Ovary (tissue), 3 donors: ENCODE results near the gene LMTK2.

Experiments
- POLR2A ChIP-seq: fragments of 450-650 bp; IDR thresholded peaks from one replicate; pipeline ENCODE4 v1.6.1; 2017; ENCODE audit warnings: antibody characterized with exemption, mild to moderate bottlenecking, moderate library complexity
- TF ChIP-seq, protein P1 (sequence below), 3 donors: fragments of 450-650 bp in 2 of 3; fragments of 200-600 bp in 1 of 3; IDR thresholded peaks; one replicate each; pipeline versions ENCODE4 v1.5.1 to v1.8.0; 2016 to 2022; ENCODE audit warnings: antibody characterized with exemption in 3 of 3, mild to moderate bottlenecking in 1 of 3
- donor health status: DM: no; HTN: no; CAD: no.

DNA sequence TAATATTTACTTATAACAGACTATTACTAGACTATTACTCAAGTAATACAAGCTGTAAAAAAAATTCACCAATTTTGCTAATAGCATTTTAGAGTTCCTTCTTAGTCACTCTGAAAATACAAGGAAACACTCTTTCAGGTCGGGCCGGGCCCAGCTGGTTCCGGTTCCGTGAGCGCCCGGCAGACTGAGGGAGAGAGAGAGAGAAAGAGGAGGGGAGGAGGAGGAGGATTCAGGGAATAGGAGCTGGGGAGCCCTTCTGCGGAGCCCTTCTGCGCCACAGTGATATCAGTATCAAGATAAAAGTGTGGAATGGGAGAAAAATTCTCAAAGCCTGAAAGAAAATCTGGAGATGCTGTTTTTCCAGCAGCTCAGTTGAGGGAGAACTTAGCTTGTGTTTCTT, 74.1 kb downstream of the LMTK2 start:
- TF ChIP-seq, protein P1, sequence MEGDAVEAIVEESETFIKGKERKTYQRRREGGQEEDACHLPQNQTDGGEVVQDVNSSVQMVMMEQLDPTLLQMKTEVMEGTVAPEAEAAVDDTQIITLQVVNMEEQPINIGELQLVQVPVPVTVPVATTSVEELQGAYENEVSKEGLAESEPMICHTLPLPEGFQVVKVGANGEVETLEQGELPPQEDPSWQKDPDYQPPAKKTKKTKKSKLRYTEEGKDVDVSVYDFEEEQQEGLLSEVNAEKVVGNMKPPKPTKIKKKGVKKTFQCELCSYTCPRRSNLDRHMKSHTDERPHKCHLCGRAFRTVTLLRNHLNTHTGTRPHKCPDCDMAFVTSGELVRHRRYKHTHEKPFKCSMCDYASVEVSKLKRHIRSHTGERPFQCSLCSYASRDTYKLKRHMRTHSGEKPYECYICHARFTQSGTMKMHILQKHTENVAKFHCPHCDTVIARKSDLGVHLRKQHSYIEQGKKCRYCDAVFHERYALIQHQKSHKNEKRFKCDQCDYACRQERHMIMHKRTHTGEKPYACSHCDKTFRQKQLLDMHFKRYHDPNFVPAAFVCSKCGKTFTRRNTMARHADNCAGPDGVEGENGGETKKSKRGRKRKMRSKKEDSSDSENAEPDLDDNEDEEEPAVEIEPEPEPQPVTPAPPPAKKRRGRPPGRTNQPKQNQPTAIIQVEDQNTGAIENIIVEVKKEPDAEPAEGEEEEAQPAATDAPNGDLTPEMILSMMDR (IDR thresholded peaks at IDR 0.05): no peak
- TF ChIP-seq POLR2A: no peak
